Fibroblast of skin of left quadriceps (primary cell): ENCODE data around the gene MAP2.

Source experiments
- DNase-seq, 2 experiments: peaks; one replicate each; pipeline ENCODE4 v3.0.0-alpha.2; 2013; ENCODE audit warnings: low read depth in 2 of 2

Gene MAP2

GRCh38 chr2:209423562-209424198, at the start of gene MAP2:
Gene MAP2 (plus strand): TSS chr2:209424047. CDS start chr2:209653171, 229,124 bp downstream.
- DNase-seq, result peak; percentile 38 to 56

- DNase-seq, result no peak
Measured at GRCh38 chr2:209376686-209377085, 47.2 kb upstream of the MAP2 start.

- no peak for DNase-seq
Measured at GRCh38 chr2:209380293-209380692, 43.6 kb upstream of the MAP2 start.

GRCh38 chr2:209381091-209381490, 42.8 kb upstream of the MAP2 start:
- DNase-seq, result no peak

GRCh38 chr2:209382775-209383174, 41.1 kb upstream of the MAP2 start:
- no peak for DNase-seq

GRCh38 chr2:209383212-209383611, 40.6 kb upstream of the MAP2 start:
- peak; percentile 32 to 35 for DNase-seq

- no peak for DNase-seq
Measured at GRCh38 chr2:209387389-209387788, 36.5 kb upstream of the MAP2 start.

GRCh38 chr2:209388446-209389037, 35.3 kb upstream of the MAP2 start:
- DNase-seq, result no peak

GRCh38 chr2:209389171-209389618, 34.7 kb upstream of the MAP2 start:
- no peak for DNase-seq

- no peak for DNase-seq
Measured at GRCh38 chr2:209390839-209391238, 33.0 kb upstream of the MAP2 start.

- DNase-seq, result no peak
Measured at GRCh38 chr2:209391776-209392401, 32.0 kb upstream of the MAP2 start.

- DNase-seq, result no peak
Measured at GRCh38 chr2:209395229-209395628, 28.6 kb upstream of the MAP2 start.

- DNase-seq, result no peak
Measured at GRCh38 chr2:209395652-209396051, 28.2 kb upstream of the MAP2 start.

GRCh38 chr2:209398463-209398862, 25.4 kb upstream of the MAP2 start:
- no peak for DNase-seq

GRCh38 chr2:209401788-209402187, 22.1 kb upstream of the MAP2 start:
- DNase-seq, result no peak

GRCh38 chr2:209411296-209411695, 12.6 kb upstream of the MAP2 start:
- DNase-seq, result no peak

- no peak for DNase-seq
Measured at GRCh38 chr2:209411718-209412117, 12.1 kb upstream of the MAP2 start.

- no peak for DNase-seq
Measured at GRCh38 chr2:209413311-209414014, 10.4 kb upstream of the MAP2 start.

GRCh38 chr2:209416913-209417312, 6.9 kb upstream of the MAP2 start:
- no peak for DNase-seq

GRCh38 chr2:209422191-209422754, 1.6 kb upstream of the MAP2 start:
- no peak for DNase-seq

- no peak for DNase-seq
Measured at GRCh38 chr2:209424199-209424701, 403 bp downstream of the MAP2 start.
